ENCODE results near the gene KRT85. TPM values are rescaled to one million over a fixed set of nuclear protein-coding genes. Genes with fewer than 3 reads are reported as not detected.

KRT85 gene
- total and polyA plus RNA-seq, 10 of the 15 experiments (the other 5 are each of a cell fraction or from before 2014, with no cell fraction given) = 0.05 to 0.18 (median 0.11) TPM; not detected in 6

DNA sequence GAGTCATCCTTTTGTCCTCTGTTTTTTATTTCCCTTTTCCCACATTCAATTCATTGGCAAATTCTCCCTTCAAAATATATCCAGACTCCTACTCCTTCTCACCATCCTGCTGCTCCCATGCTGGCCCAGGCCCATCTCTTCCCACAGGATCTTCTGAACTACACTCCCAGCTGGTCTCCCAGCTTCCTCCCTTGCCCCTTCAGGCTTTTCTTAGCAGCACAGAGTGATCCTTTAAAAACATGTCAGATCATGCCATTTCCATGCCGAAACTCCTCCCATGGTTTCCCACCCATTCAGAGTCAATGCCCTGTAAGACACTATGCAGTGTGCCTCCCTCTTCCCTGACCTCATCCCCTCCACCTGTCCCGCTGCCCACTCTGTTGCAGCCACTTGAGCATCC is 20.6 kb upstream of the KRT85 start:
- Histone ChIP-seq H3K4me2 (ENCODE audit: control insufficient read depth, insufficient read depth) (no peak overlapping the region), H3K4me3 (no peak overlapping the region), H3K27me3 (replicated peaks in 1 of 2; ENCODE audit: control insufficient read depth in 2 of 2, insufficient read depth in 2 of 2, low read length in 1 of 2) (peaks cover 4 to 12% of the 10 kb centered on the region in 2 experiments; a peak in 3 of 4 replicates), H3K79me2 (ENCODE audit: control insufficient read depth, insufficient read depth, low read length) (no peaks in the 10 kb centered on the region), H2AFZ (ENCODE audit: control insufficient read depth, low read depth, low read length) (no peak overlapping the region), H3K27ac (ENCODE audit: control insufficient read depth, insufficient read depth) (no peak overlapping the region), H3K9ac (ENCODE audit: control insufficient read depth, insufficient read depth, low read length) (no peak overlapping the region), H3K9me3 (replicated peaks; ENCODE audit: control insufficient read depth, insufficient read depth, low read length) (no peaks in the 10 kb centered on the region), H4K20me1 (ENCODE audit: control insufficient read depth, insufficient read depth) (no peaks in the 10 kb centered on the region; the same call in 1 of the 2 replicates), H3K36me3 (ENCODE audit: control insufficient read depth in 2 of 2, insufficient read depth in 2 of 2, low read length in 1 of 2) (no peaks in the 10 kb centered on the region), H3K4me1 (ENCODE audit: control insufficient read depth, insufficient read depth, low read length) (no peaks in the 10 kb centered on the region)
- DNase-seq (ENCODE audit: low read depth, low spot score) (no peak), ATAC-seq (no peak), FAIRE-seq (no peak)
- ChIA-PET CTCF (no interaction called here), POLR2A (no interaction called here), RAD21 (ENCODE audit: unreplicated experiment) (no interaction called here), SMC1A (ENCODE audit: uncharacterized antibody, unreplicated experiment) (no interaction called here)
- no TSS peak for BruUV-seq (replicated peaks)
- in situ Hi-C loops (cut with MboI) = loop anchor here (25.0 kb wide), 1 partner anchor 599 kb away; no protein-coding TSS in a partner anchor
- WGBS (ENCODE audit: insufficient coverage, insufficient replicate concordance, low lambda C conversion rate, missing lambda C conversion rate) = 15% methylated on average over 2 of the region's 2 CpGs
- intact Hi-C loops (cut with micrococcal nuclease; ENCODE audit: unreplicated experiment) = no loop called here
- TF ChIP-seq, protein P1, sequence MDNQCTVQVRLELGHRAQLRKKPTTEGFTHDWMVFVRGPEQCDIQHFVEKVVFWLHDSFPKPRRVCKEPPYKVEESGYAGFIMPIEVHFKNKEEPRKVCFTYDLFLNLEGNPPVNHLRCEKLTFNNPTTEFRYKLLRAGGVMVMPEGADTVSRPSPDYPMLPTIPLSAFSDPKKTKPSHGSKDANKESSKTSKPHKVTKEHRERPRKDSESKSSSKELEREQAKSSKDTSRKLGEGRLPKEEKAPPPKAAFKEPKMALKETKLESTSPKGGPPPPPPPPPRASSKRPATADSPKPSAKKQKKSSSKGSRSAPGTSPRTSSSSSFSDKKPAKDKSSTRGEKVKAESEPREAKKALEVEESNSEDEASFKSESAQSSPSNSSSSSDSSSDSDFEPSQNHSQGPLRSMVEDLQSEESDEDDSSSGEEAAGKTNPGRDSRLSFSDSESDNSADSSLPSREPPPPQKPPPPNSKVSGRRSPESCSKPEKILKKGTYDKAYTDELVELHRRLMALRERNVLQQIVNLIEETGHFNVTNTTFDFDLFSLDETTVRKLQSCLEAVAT (IDR thresholded peaks at IDR 0.05) = no peak
- TF ChIP-seq TAF1 (IDR thresholded peaks at IDR 0.05; ENCODE audit: borderline replicate concordance, low read depth, low read length) = no peak
- TF ChIP-seq POLR2AphosphoS2 (IDR thresholded peaks at IDR 0.05; ENCODE audit: low read depth, low read length) = no peak
- TF ChIP-seq JUNB (IDR thresholded peaks at IDR 0.05) = no peak
- TF ChIP-seq SUZ12 (IDR thresholded peaks at IDR 0.05; ENCODE audit: unreplicated experiment) = no peak
- TF ChIP-seq MTA2 (IDR thresholded peaks at IDR 0.05; ENCODE audit: low read depth) = no peak
- TF ChIP-seq POLR2AphosphoS5 (IDR thresholded peaks at IDR 0.05; ENCODE audit: low read length) = no peak
- no peak for TF ChIP-seq RB1 (IDR thresholded peaks at IDR 0.05; ENCODE audit: borderline replicate concordance)
- TF ChIP-seq ETV6 (conservative IDR thresholded peaks at IDR 0.05 in 1 of 2, IDR thresholded peaks at IDR 0.05 in 1 of 2; ENCODE audit: borderline replicate concordance in 1 of 2, low read depth in 1 of 2) = no peak
- TF ChIP-seq NBN (IDR thresholded peaks at IDR 0.05) = no peak
- no peak for TF ChIP-seq SP1 (IDR thresholded peaks at IDR 0.05; ENCODE audit: low read depth, low read length)
- no peak for TF ChIP-seq CBX5 (IDR thresholded peaks at IDR 0.05; ENCODE audit: low read depth)
- TF ChIP-seq, protein P2, sequence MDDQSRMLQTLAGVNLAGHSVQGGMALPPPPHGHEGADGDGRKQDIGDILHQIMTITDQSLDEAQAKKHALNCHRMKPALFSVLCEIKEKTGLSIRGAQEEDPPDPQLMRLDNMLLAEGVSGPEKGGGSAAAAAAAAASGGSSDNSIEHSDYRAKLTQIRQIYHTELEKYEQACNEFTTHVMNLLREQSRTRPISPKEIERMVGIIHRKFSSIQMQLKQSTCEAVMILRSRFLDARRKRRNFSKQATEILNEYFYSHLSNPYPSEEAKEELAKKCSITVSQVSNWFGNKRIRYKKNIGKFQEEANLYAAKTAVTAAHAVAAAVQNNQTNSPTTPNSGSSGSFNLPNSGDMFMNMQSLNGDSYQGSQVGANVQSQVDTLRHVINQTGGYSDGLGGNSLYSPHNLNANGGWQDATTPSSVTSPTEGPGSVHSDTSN (IDR thresholded peaks at IDR 0.05; ENCODE audit: insufficient replicate concordance, low read depth, low read length) = no peak
- TF ChIP-seq, protein P3, sequence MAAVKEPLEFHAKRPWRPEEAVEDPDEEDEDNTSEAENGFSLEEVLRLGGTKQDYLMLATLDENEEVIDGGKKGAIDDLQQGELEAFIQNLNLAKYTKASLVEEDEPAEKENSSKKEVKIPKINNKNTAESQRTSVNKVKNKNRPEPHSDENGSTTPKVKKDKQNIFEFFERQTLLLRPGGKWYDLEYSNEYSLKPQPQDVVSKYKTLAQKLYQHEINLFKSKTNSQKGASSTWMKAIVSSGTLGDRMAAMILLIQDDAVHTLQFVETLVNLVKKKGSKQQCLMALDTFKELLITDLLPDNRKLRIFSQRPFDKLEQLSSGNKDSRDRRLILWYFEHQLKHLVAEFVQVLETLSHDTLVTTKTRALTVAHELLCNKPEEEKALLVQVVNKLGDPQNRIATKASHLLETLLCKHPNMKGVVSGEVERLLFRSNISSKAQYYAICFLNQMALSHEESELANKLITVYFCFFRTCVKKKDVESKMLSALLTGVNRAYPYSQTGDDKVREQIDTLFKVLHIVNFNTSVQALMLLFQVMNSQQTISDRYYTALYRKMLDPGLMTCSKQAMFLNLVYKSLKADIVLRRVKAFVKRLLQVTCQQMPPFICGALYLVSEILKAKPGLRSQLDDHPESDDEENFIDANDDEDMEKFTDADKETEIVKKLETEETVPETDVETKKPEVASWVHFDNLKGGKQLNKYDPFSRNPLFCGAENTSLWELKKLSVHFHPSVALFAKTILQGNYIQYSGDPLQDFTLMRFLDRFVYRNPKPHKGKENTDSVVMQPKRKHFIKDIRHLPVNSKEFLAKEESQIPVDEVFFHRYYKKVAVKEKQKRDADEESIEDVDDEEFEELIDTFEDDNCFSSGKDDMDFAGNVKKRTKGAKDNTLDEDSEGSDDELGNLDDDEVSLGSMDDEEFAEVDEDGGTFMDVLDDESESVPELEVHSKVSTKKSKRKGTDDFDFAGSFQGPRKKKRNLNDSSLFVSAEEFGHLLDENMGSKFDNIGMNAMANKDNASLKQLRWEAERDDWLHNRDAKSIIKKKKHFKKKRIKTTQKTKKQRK (IDR thresholded peaks at IDR 0.05; ENCODE audit: low read depth, low read length) = no peak
- TF ChIP-seq, protein P4, sequence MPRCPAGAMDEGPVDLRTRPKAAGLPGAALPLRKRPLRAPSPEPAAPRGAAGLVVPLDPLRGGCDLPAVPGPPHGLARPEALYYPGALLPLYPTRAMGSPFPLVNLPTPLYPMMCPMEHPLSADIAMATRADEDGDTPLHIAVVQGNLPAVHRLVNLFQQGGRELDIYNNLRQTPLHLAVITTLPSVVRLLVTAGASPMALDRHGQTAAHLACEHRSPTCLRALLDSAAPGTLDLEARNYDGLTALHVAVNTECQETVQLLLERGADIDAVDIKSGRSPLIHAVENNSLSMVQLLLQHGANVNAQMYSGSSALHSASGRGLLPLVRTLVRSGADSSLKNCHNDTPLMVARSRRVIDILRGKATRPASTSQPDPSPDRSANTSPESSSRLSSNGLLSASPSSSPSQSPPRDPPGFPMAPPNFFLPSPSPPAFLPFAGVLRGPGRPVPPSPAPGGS (IDR thresholded peaks at IDR 0.05; ENCODE audit: borderline replicate concordance, insufficient read depth, low read depth, low read length, poor library complexity, severe bottlenecking) = no peak
- TF ChIP-seq ZBED1 (IDR thresholded peaks at IDR 0.05; ENCODE audit: borderline replicate concordance) = no peak
- TF ChIP-seq, protein P5, sequence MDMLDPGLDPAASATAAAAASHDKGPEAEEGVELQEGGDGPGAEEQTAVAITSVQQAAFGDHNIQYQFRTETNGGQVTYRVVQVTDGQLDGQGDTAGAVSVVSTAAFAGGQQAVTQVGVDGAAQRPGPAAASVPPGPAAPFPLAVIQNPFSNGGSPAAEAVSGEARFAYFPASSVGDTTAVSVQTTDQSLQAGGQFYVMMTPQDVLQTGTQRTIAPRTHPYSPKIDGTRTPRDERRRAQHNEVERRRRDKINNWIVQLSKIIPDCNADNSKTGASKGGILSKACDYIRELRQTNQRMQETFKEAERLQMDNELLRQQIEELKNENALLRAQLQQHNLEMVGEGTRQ (IDR thresholded peaks at IDR 0.05; ENCODE audit: borderline replicate concordance, low read depth, low read length) = no peak
